ENCODE measurements around the gene DNAJC13. TPM values are rescaled to one million over a fixed set of nuclear protein-coding genes. Genes with fewer than 3 reads are reported as not detected.

Gene DNAJC13
- total RNA-seq, 1 donor: 116 TPM

GRCh38 chr3:132569580-132569979, 152.3 kb downstream of the DNAJC13 start:
- peak overlapping the region; percentile 57 for H3K27ac ChIP-seq (ENCODE audit: low read depth, low read length)
- no peaks in the 10 kb centered on the region for H3K79me2 ChIP-seq (ENCODE audit: insufficient read depth, low read length)
- no peak overlapping the region for H3K4me3 ChIP-seq (ENCODE audit: insufficient read depth, low read length)
- no peak for DNase-seq (ENCODE audit: insufficient read length, low spot score, missing footprints)
- H3K4me2 ChIP-seq (ENCODE audit: insufficient read depth, low read length): no peak overlapping the region
- peaks cover 3% of the 10 kb centered on the region for H3K4me1 ChIP-seq (ENCODE audit: insufficient read depth, low read length)
- no peaks in the 10 kb centered on the region for H3K36me3 ChIP-seq (ENCODE audit: insufficient read depth, low read length)
- TF ChIP-seq, protein P1, sequence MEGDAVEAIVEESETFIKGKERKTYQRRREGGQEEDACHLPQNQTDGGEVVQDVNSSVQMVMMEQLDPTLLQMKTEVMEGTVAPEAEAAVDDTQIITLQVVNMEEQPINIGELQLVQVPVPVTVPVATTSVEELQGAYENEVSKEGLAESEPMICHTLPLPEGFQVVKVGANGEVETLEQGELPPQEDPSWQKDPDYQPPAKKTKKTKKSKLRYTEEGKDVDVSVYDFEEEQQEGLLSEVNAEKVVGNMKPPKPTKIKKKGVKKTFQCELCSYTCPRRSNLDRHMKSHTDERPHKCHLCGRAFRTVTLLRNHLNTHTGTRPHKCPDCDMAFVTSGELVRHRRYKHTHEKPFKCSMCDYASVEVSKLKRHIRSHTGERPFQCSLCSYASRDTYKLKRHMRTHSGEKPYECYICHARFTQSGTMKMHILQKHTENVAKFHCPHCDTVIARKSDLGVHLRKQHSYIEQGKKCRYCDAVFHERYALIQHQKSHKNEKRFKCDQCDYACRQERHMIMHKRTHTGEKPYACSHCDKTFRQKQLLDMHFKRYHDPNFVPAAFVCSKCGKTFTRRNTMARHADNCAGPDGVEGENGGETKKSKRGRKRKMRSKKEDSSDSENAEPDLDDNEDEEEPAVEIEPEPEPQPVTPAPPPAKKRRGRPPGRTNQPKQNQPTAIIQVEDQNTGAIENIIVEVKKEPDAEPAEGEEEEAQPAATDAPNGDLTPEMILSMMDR (IDR thresholded peaks at IDR 0.05; ENCODE audit: extremely low read depth, low read depth, low read length): no peak
- no peaks in the 10 kb centered on the region for H4K20me1 ChIP-seq (ENCODE audit: insufficient read depth, low read length)
- H3K27me3 ChIP-seq (ENCODE audit: insufficient read depth, low read length): no peaks in the 10 kb centered on the region
- H2AFZ ChIP-seq (ENCODE audit: low read length): peak overlapping the region; percentile 13
- no peaks in the 10 kb centered on the region for H3K9me3 ChIP-seq (ENCODE audit: low read depth, low read length)

GRCh38 chr3:132570016-132570415, 152.7 kb downstream of the DNAJC13 start:
- no peaks in the 10 kb centered on the region for H3K27me3 ChIP-seq (ENCODE audit: insufficient read depth, low read length)
- H3K36me3 ChIP-seq (ENCODE audit: insufficient read depth, low read length): no peaks in the 10 kb centered on the region
- no peaks in the 10 kb centered on the region for H3K9me3 ChIP-seq (ENCODE audit: low read depth, low read length)
- H3K4me2 ChIP-seq (ENCODE audit: insufficient read depth, low read length): no peak overlapping the region
- TF ChIP-seq, protein P1 (IDR thresholded peaks at IDR 0.05; ENCODE audit: extremely low read depth, low read depth, low read length): no peak
- no peak overlapping the region for H3K4me3 ChIP-seq (ENCODE audit: insufficient read depth, low read length)
- H2AFZ ChIP-seq (ENCODE audit: low read length): no peak overlapping the region
- peaks cover 3% of the 10 kb centered on the region for H3K4me1 ChIP-seq (ENCODE audit: insufficient read depth, low read length)
- H3K27ac ChIP-seq (ENCODE audit: low read depth, low read length): peak overlapping the region; percentile 57
- no peaks in the 10 kb centered on the region for H3K79me2 ChIP-seq (ENCODE audit: insufficient read depth, low read length)
- no peak for DNase-seq (ENCODE audit: insufficient read length, low spot score, missing footprints)
- no peaks in the 10 kb centered on the region for H4K20me1 ChIP-seq (ENCODE audit: insufficient read depth, low read length)

- no peak overlapping the region for H3K27ac ChIP-seq (ENCODE audit: low read depth, low read length)
- H2AFZ ChIP-seq (ENCODE audit: low read length): no peak overlapping the region
These were observed 156.5 kb downstream of the DNAJC13 start for GRCh38 chr3:132573797-132574211.

GRCh38 chr3:132587401-132587800, 170.1 kb downstream of the DNAJC13 start:
- no peaks in the 10 kb centered on the region for H3K36me3 ChIP-seq (ENCODE audit: insufficient read depth, low read length)
- H3K79me2 ChIP-seq (ENCODE audit: insufficient read depth, low read length): no peaks in the 10 kb centered on the region
- H3K27me3 ChIP-seq (ENCODE audit: insufficient read depth, low read length): no peaks in the 10 kb centered on the region
- no peak overlapping the region for H3K4me2 ChIP-seq (ENCODE audit: insufficient read depth, low read length)
- no peaks in the 10 kb centered on the region for H3K9me3 ChIP-seq (ENCODE audit: low read depth, low read length)
- no peak overlapping the region for H3K4me3 ChIP-seq (ENCODE audit: insufficient read depth, low read length)
- no peaks in the 10 kb centered on the region for H4K20me1 ChIP-seq (ENCODE audit: insufficient read depth, low read length)
- no peak overlapping the region for H2AFZ ChIP-seq (ENCODE audit: low read length)
- no peak for DNase-seq (ENCODE audit: insufficient read length, low spot score, missing footprints)
- TF ChIP-seq, protein P1 (IDR thresholded peaks at IDR 0.05; ENCODE audit: extremely low read depth, low read depth, low read length): no peak
- H3K4me1 ChIP-seq (ENCODE audit: insufficient read depth, low read length): no peaks in the 10 kb centered on the region
- H3K27ac ChIP-seq (ENCODE audit: low read depth, low read length): no peak overlapping the region

More at GRCh38 chr3:132573797-132574211, 156.5 kb downstream of the DNAJC13 start:
- Histone ChIP-seq H3K27me3 (ENCODE audit: insufficient read depth, low read length) (no peaks in the 10 kb centered on the region), H3K4me2 (ENCODE audit: insufficient read depth, low read length) (no peak overlapping the region), H3K36me3 (ENCODE audit: insufficient read depth, low read length) (peaks cover 10% of the 10 kb centered on the region), H3K4me1 (ENCODE audit: insufficient read depth, low read length) (peaks cover 3% of the 10 kb centered on the region), H4K20me1 (ENCODE audit: insufficient read depth, low read length) (no peaks in the 10 kb centered on the region), H3K9me3 (ENCODE audit: low read depth, low read length) (no peaks in the 10 kb centered on the region), H3K4me3 (ENCODE audit: insufficient read depth, low read length) (no peak overlapping the region), H3K79me2 (ENCODE audit: insufficient read depth, low read length) (no peaks in the 10 kb centered on the region)
- TF ChIP-seq, protein P1 (IDR thresholded peaks at IDR 0.05; ENCODE audit: extremely low read depth, low read depth, low read length): no peak
- no peak for DNase-seq (ENCODE audit: insufficient read length, low spot score, missing footprints)

Other genes starting within 250 kb of the DNAJC13 start
- gene ACP3, start 100.1 kb upstream of the DNAJC13 start, total RNA-seq: under 0.01 TPM in 1 of 2 replicates, not detected in the other
- gene ACKR4, start 179.8 kb downstream of the DNAJC13 start, total RNA-seq: 0.72 TPM in 1 of 2 replicates, not detected in the other
- gene ACAD11, start 242.3 kb downstream of the DNAJC13 start, total RNA-seq: 30.1 and 31.1 TPM in 2 replicates
- 33.0 and 38.4 TPM in 2 replicates for gene UBA5, start 242.8 kb downstream of the DNAJC13 start, total RNA-seq

Data from osteoblast (primary cell).